Activated CD8-positive, alpha-beta memory T cell treated with anti-CD3 and anti-CD28 coated beads, Interleukin-2, amount 10 ng/mL, durations not matched to agents 7 days and 5 days (primary cell): ENCODE measurements around the gene MROH2A. TPM values are rescaled to one million over a fixed set of nuclear protein-coding genes. Genes with fewer than 3 reads are reported as not detected.

ENCODE experiments used
- ATAC-seq: fragments of 150-1000 bp; cut with Tn5 transposase; one replicate; pipeline ENCODE4 v1.10.0; 2021; ENCODE audit warnings: moderate library complexity
- CTCF ChIA-PET: fragments of 350-600 bp; sonication (Branson Sonifier 250); formaldehyde crosslinking; loops from one replicate; lab custom pipeline; 2021; ENCODE audit warnings: antibody characterized with exemption; lab: Charles Lee
- DNase-seq: peaks from one replicate; pipeline ENCODE4 v3.0.0-alpha.2; 2020
- H3K27ac Mint-ChIP-seq: one replicate; pipeline ENCODE4 v1.8.0; 2021; ENCODE audit warnings: mild to moderate bottlenecking, mixed read lengths
- H3K27me3 Mint-ChIP-seq: one replicate; pipeline ENCODE4 v1.8.0; 2021; ENCODE audit warnings: mixed read lengths
- H3K36me3 Mint-ChIP-seq: one replicate; pipeline ENCODE4 v1.8.0; 2021; ENCODE audit warnings: mild to moderate bottlenecking, mixed read lengths
- H3K4me1 Mint-ChIP-seq: one replicate; pipeline ENCODE4 v1.8.0; 2021; ENCODE audit warnings: mixed read lengths
- H3K4me3 Mint-ChIP-seq: one replicate; pipeline ENCODE4 v1.8.0; 2021; ENCODE audit warnings: mild to moderate bottlenecking, moderate library complexity, mixed read lengths
- H3K9me3 Mint-ChIP-seq: one replicate; pipeline ENCODE4 v1.8.0; 2022; ENCODE audit warnings: low read depth, mixed read lengths
- total RNA-seq, 2 experiments: library from RNA; stranded (reverse); gene quantifications; one replicate each; pipeline ENCODE4 v1.2.3, GENCODE V29; 2021

MROH2A gene
- total RNA-seq, 2 experiments from 2014 or later = not detected

- H3K4me3 Mint-ChIP-seq = no peak overlapping the region
- no peak overlapping the region for H3K27ac Mint-ChIP-seq
- CTCF ChIA-PET = no interaction called here
- peaks cover 38% of the 10 kb centered on the region for H3K4me1 Mint-ChIP-seq
- no peaks in the 10 kb centered on the region for H3K9me3 Mint-ChIP-seq
- H3K27me3 Mint-ChIP-seq = no peaks in the 10 kb centered on the region
- ATAC-seq (no peak), DNase-seq (no peak)
- peaks cover 82% of the 10 kb centered on the region for H3K36me3 Mint-ChIP-seq
Measured at GRCh38 chr2:233846387-233847247, 68.5 kb downstream of the MROH2A start.

GRCh38 chr2:233847248-233847898 lies 69.2 kb downstream of the MROH2A start:
- CTCF ChIA-PET = no interaction called here
- Mint-ChIP-seq H3K27ac (no peak overlapping the region), H3K4me3 (no peak overlapping the region), H3K36me3 (peaks cover 82% of the 10 kb centered on the region), H3K9me3 (no peaks in the 10 kb centered on the region), H3K27me3 (no peaks in the 10 kb centered on the region), H3K4me1 (peaks cover 42% of the 10 kb centered on the region)
- ATAC-seq (no peak), DNase-seq (no peak)

DNA sequence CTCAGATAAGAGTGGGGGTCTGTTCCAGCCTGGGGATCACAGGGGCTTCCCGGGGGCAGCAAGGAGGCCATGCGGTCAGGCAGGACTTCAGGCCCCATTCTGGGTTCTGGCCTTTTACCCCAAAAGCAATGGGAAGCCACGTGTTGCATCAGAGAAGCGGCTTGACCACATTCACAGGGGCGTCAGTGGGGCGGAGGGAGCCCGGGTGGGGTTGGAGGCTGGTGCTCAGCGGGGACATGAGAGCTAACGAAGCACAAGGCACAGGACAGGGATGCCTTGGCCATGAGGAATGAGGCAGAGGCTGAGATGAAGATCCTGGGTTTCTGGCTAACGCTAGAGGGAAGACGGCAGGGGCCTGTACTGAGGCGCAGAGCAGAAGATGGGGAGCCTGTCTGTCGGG lies 70.1 kb downstream of the MROH2A start:
- H3K36me3 Mint-ChIP-seq = peaks cover 83% of the 10 kb centered on the region

GRCh38 chr2:233849607-233850271 lies 71.6 kb downstream of the MROH2A start:
- H3K4me1 Mint-ChIP-seq = peaks cover 48% of the 10 kb centered on the region

More for the DNA sequence above, 70.1 kb downstream of the MROH2A start:
- H3K9me3 Mint-ChIP-seq = no peaks in the 10 kb centered on the region
- no peaks in the 10 kb centered on the region for H3K27me3 Mint-ChIP-seq
- ATAC-seq (no peak), DNase-seq (no peak)
- H3K4me3 Mint-ChIP-seq = no peak overlapping the region
- CTCF ChIA-PET = interaction anchor here (2.2 kb wide), 1 partner anchor 10 kb away, joined by 6 read pairs; no protein-coding TSS in a partner anchor
- no peak overlapping the region for H3K27ac Mint-ChIP-seq
- peaks cover 46% of the 10 kb centered on the region for H3K4me1 Mint-ChIP-seq

DNA sequence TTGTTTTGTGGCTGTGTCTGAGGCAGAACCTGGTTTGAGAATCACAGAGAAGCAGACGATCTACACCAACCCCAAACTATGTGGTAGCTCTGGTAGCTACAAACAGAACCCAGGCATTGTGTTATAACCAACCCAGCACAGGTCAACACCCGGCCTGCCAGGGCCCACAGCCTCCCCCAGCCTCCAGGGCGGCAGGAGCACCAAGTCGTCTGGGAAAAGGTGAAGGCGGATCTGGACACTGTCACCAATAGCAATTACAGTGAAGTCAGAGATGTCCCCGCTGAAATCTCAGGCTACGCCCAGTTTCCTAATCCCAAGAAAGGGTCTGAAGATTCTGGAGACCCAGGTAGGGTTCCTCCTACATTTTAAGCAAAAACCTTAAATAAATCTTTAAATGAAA lies 72.6 kb downstream of the MROH2A start:
- no peak for DNase-seq
- H3K27ac Mint-ChIP-seq = no peak overlapping the region
- H3K9me3 Mint-ChIP-seq = no peaks in the 10 kb centered on the region
- no peaks in the 10 kb centered on the region for H3K27me3 Mint-ChIP-seq
- no peak overlapping the region for H3K4me3 Mint-ChIP-seq
- H3K36me3 Mint-ChIP-seq = peaks cover 68% of the 10 kb centered on the region
- no peak for ATAC-seq
- CTCF ChIA-PET = no interaction called here
- peaks cover 58% of the 10 kb centered on the region for H3K4me1 Mint-ChIP-seq

More at GRCh38 chr2:233849607-233850271, 71.6 kb downstream of the MROH2A start:
- Mint-ChIP-seq H3K36me3 (peaks cover 73% of the 10 kb centered on the region), H3K27me3 (no peaks in the 10 kb centered on the region), H3K27ac (no peak overlapping the region), H3K4me3 (no peak overlapping the region), H3K9me3 (no peaks in the 10 kb centered on the region)
- DNase-seq = no peak
- no peak for ATAC-seq
- CTCF ChIA-PET = interaction anchor here (2.2 kb wide), 1 partner anchor 8 kb away, joined by 6 read pairs; no protein-coding TSS in a partner anchor

DNA sequence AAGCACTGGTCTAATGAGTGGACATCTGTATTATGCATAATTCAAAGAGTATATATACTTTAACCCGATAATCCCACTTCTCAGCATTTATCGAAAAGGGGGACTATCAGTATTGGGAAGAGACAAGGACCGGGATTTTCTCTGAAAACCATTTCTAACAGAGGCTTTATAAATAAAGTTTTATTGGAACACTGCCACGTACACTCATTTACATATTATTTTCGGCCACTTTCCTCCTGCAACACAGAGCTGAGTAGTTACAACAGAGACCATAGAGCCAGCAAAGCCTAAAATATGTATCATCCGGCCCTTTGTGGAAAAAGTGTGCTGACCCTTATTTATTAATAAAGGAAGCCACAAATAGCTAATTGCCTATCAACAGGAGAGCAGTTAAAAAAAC lies 73.0 kb downstream of the MROH2A start:
- Mint-ChIP-seq H3K27me3 (no peaks in the 10 kb centered on the region), H3K4me3 (no peak overlapping the region), H3K9me3 (no peaks in the 10 kb centered on the region), H3K36me3 (peaks cover 66% of the 10 kb centered on the region), H3K4me1 (peaks cover 59% of the 10 kb centered on the region), H3K27ac (no peak overlapping the region)
- ATAC-seq (no peak), DNase-seq (no peak)
- CTCF ChIA-PET = no interaction called here

- CTCF ChIA-PET = no interaction called here
- Mint-ChIP-seq H3K9me3 (no peaks in the 10 kb centered on the region), H3K27me3 (no peaks in the 10 kb centered on the region), H3K4me1 (peaks cover 58% of the 10 kb centered on the region), H3K4me3 (peak overlapping the region; percentile 91), H3K36me3 (peaks cover 59% of the 10 kb centered on the region), H3K27ac (peak overlapping the region; percentile 56)
- no peak for DNase-seq
- no peak for ATAC-seq
Measured at GRCh38 chr2:233852056-233852455, 73.9 kb downstream of the MROH2A start.

GRCh38 chr2:233853353-233853752 lies 75.2 kb downstream of the MROH2A start:
- ATAC-seq = no peak
- Mint-ChIP-seq H3K4me1 (peaks cover 56% of the 10 kb centered on the region), H3K36me3 (peaks cover 51% of the 10 kb centered on the region), H3K9me3 (no peaks in the 10 kb centered on the region), H3K27me3 (no peaks in the 10 kb centered on the region), H3K4me3 (peak overlapping the region; percentile 91), H3K27ac (peak overlapping the region; percentile 97)
- CTCF ChIA-PET = no interaction called here
- no peak for DNase-seq

DNA sequence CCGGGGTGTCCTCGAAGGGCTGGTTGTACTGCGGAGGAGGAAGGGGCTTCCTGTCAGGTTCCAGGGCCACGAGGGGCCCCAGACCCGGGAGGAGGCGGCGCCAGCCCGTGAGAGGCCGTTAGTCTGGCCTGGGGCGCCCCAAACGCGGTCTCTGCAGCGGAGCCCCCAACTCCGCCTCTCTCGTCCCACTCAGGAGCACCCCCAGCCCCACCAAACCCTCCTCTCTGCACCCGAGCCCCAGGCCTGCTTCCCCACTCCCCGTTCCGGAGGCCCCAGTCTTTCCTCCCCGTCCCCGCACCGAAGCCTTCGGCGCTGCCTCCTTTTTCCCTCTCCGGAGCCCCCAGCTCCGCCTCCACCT lies 75.7 kb downstream of the MROH2A start:
- ATAC-seq = peak; percentile 1
- DNase-seq = no peak
- no peaks in the 10 kb centered on the region for H3K9me3 Mint-ChIP-seq
- H3K27me3 Mint-ChIP-seq = no peaks in the 10 kb centered on the region
- peak overlapping the region; percentile 97 for H3K27ac Mint-ChIP-seq
- CTCF ChIA-PET = no interaction called here
- H3K4me1 Mint-ChIP-seq = peaks cover 51% of the 10 kb centered on the region
- peak overlapping the region; percentile 91 for H3K4me3 Mint-ChIP-seq
- peaks cover 46% of the 10 kb centered on the region for H3K36me3 Mint-ChIP-seq

- H3K9me3 Mint-ChIP-seq = no peaks in the 10 kb centered on the region
- H3K36me3 Mint-ChIP-seq = peaks cover 40% of the 10 kb centered on the region
- peak within 1 kb of the TSS; percentile 97 for H3K27ac Mint-ChIP-seq
- ATAC-seq (peak; percentile 97), DNase-seq (peak; percentile 98)
- no peaks in the 10 kb centered on the region for H3K27me3 Mint-ChIP-seq
- CTCF ChIA-PET = interaction anchor here (0.7 to 1.1 kb wide), 4 partner anchors 10 to 281 kb away, joined by 3 to 4 read pairs (median 3); no protein-coding TSS in a partner anchor
- peaks cover 45% of the 10 kb centered on the region for H3K4me1 Mint-ChIP-seq
- peak within 1 kb of the TSS; percentile 91 for H3K4me3 Mint-ChIP-seq
Measured at GRCh38 chr2:233854241-233854981, 76.3 kb downstream of the MROH2A start, which contains the start of gene HJURP. TSS of gene HJURP (minus strand) at chr2:233854535. CDS start at chr2:233854500, 35 bp downstream.

DNA sequence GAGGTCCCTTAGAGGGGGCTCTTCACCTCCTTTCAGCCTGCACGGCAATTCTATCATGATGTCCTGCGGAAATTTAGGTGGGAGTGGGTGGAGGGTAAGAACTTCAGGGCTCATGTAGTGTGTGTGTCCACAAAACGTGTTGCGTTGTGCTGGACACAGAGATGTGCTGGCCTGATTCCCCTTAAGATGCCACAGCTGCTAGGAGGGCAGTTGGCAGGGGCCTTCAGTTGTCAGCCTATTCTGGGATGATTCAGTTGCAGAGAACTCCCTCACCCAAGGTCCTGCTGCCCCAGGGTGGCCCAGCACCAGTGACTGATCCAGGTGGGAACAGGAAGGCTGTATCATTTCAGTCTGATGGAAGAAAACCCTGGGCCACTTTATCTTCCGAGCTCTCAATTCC lies 77.2 kb downstream of the MROH2A start:
- Mint-ChIP-seq H3K36me3 (peaks cover 32% of the 10 kb centered on the region), H3K4me1 (peaks cover 43% of the 10 kb centered on the region), H3K9me3 (no peaks in the 10 kb centered on the region), H3K27ac (peak overlapping the region; percentile 97), H3K27me3 (no peaks in the 10 kb centered on the region), H3K4me3 (peak overlapping the region; percentile 43)
- CTCF ChIA-PET = interaction anchor here (0.8 to 1.1 kb wide), 3 partner anchors 9 to 280 kb away, joined by 3 to 4 read pairs (median 3); no protein-coding TSS in a partner anchor
- no peak for DNase-seq
- no peak for ATAC-seq

GRCh38 chr2:233856184-233856583 lies 78.1 kb downstream of the MROH2A start:
- CTCF ChIA-PET = interaction anchor here (1.2 to 1.8 kb wide), 4 partner anchors 9 to 31 kb away, joined by 3 to 10 read pairs (median 4); partner anchors contain the start of gene MSL3B
- DNase-seq (no peak), ATAC-seq (no peak)
- Mint-ChIP-seq H3K27me3 (no peaks in the 10 kb centered on the region), H3K9me3 (no peaks in the 10 kb centered on the region), H3K4me3 (no peak overlapping the region), H3K27ac (no peak overlapping the region), H3K4me1 (peaks cover 36% of the 10 kb centered on the region), H3K36me3 (peaks cover 26% of the 10 kb centered on the region)
